ENCODE results near the gene IFT172.

Gene IFT172

DNA sequence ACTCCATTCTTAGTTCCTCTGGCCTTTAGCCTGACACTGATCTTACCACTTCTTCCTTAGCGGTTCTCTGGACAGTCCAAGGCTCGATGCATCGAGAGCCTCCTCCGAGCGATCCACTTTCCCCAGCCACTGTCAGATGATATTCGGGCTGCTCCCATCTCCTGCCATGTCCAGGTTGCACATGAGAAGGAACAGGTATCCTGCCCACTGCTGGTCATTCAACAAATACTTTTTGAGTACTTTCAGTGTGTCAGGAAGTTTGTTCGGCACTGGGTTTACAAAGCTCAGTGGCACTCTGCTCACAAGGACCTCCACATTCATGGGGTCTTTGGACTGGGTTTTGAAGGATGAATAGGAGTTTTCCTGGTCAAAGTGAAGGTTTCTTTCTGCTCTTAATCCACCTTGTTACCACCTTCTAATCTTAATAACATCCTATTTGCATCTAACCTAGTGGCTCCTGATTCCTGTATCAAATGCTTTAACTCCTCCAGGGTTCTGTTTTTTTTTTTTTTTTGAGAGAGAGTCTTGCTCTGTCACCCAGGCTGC lies 32.9 kb upstream of the IFT172 start:
- no peak overlapping the region for H3K4me3 ChIP-seq (ENCODE audit: low read depth, low read length)
- no peak for TF ChIP-seq CTCF (IDR thresholded peaks at IDR 0.05; ENCODE audit: low read depth, low read length, missing control alignments)
- in situ Hi-C loops (cut with HindIII; ENCODE audit: low sequenced_read_pairs), result no loop called here
- no peak for DNase-seq (ENCODE audit: low read depth)

- TF ChIP-seq CTCF (IDR thresholded peaks at IDR 0.05; ENCODE audit: low read depth, low read length, missing control alignments), result no peak
- no peak overlapping the region for H3K4me3 ChIP-seq (ENCODE audit: low read depth, low read length)
- in situ Hi-C loops (cut with HindIII; ENCODE audit: low sequenced_read_pairs), result no loop called here
- DNase-seq (ENCODE audit: low read depth), result no peak
Measured at GRCh38 chr2:27520316-27520715, 30.8 kb upstream of the IFT172 start.

DNA sequence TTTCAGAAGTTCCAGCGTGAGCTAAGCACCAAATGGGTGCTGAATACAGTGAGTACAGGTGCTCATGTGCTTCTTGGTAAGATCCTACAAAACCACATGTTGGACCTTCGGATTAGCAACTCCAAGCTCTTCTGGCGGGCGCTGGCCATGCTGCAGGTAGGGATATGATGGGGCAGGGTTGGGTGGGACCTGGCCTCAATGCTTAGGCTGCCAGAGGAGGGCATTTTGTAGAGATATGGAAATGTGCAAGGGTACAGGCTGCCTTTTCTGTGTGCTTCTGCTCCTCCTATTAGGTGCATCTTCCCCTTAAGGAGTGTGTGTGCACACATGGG lies 29.2 kb upstream of the IFT172 start:
- TF ChIP-seq CTCF (IDR thresholded peaks at IDR 0.05; ENCODE audit: low read depth, low read length, missing control alignments), result no peak
- H3K4me3 ChIP-seq (ENCODE audit: low read depth, low read length), result no peak overlapping the region
- no peak for DNase-seq (ENCODE audit: low read depth)
- in situ Hi-C loops (cut with HindIII; ENCODE audit: low sequenced_read_pairs), result no loop called here

DNA sequence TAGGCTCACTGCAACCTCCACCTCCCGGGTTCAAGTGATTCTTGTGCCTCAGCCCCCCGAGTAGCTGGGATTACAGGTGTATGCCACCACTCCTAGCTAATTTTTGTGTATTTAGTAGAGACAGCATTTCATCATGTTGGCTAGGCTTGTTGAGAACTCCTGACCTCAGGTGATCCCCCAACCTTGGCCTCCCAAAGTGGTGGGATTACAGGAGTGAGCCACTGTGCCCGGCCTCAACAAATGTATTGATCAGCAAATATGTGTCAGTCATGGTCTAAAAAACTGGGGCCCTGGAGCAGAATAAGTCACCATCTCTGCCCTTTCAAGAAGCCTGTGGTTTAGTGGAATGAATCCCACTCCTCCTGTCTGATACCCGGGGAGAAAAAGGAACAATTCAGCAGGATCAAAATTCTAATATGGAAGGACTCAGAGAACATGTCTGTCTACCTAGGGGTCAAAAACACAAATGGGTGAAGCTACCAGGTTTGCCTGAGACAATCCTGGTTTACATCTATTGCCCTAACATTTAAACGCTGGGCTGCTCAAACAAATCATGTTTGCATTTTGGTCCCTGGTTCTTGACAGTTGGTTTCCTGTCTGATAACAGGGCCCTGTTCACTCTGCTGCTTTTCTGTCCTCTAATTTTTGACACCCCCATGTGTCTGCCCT lies 28.7 kb upstream of the IFT172 start:
- no peak for DNase-seq (ENCODE audit: low read depth)
- no peak overlapping the region for H3K4me3 ChIP-seq (ENCODE audit: low read depth, low read length)
- in situ Hi-C loops (cut with HindIII; ENCODE audit: low sequenced_read_pairs), result no loop called here
- TF ChIP-seq CTCF (IDR thresholded peaks at IDR 0.05; ENCODE audit: low read depth, low read length, missing control alignments), result no peak

GRCh38 chr2:27509326-27509725 lies 19.8 kb upstream of the IFT172 start:
- in situ Hi-C loops (cut with HindIII; ENCODE audit: low sequenced_read_pairs), result no loop called here
- no peak overlapping the region for H3K4me3 ChIP-seq (ENCODE audit: low read depth, low read length)
- DNase-seq (ENCODE audit: low read depth), result peak; percentile 59
- no peak for TF ChIP-seq CTCF (IDR thresholded peaks at IDR 0.05; ENCODE audit: low read depth, low read length, missing control alignments)

DNA sequence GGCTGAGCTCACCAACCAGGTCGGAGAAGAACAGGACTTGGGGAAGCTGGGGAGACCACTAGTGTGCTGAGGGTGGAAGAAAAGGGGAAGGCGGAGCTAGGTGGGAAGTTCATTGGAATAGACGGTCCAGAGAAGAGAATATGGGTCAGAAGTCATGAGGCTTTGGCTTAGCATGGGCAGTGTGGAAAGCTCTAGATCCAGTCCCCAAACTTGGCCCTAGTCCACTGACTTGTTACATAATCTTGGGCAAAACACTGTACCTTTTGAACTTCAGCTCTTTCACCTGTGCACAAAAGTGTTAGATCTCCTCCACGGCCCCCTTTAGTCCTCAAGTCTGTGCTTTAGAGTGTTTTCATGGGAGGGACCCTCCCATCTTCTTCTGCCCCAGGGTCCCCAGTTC lies 17.8 kb upstream of the IFT172 start:
- no peak for DNase-seq (ENCODE audit: low read depth)
- no peak for TF ChIP-seq CTCF (IDR thresholded peaks at IDR 0.05; ENCODE audit: low read depth, low read length, missing control alignments)
- in situ Hi-C loops (cut with HindIII; ENCODE audit: low sequenced_read_pairs), result no loop called here

More for the DNA sequence above, 17.8 kb upstream of the IFT172 start:
- H3K4me3 ChIP-seq (ENCODE audit: low read depth, low read length), result no peak overlapping the region
